Duodenal mucosa (tissue), 2 donors: Measurements from ENCODE around the gene ZNF358.

ENCODE experiments used
- H3K27ac ChIP-seq: one replicate; pipeline ENCODE4 v1.7.0; 2013; ENCODE audit warnings: low read depth, low read length
- H3K27me3 ChIP-seq, 2 donors: one replicate each; pipeline ENCODE4 v1.7.0; 2013; ENCODE audit warnings: low read length in 2 of 2, control low read depth in 1 of 2; ENCODE audit not compliant: insufficient read depth in 2 of 2, control insufficient read depth in 1 of 2
- H3K36me3 ChIP-seq, 2 donors: one replicate each; pipeline ENCODE4 v1.7.0; 2013; ENCODE audit warnings: low read length in 2 of 2, control low read depth in 1 of 2; ENCODE audit not compliant: insufficient read depth in 2 of 2, control insufficient read depth in 1 of 2
- H3K4me1 ChIP-seq, 2 donors: one replicate each; pipeline ENCODE4 v1.7.0; 2013; ENCODE audit warnings: low read length in 2 of 2, control low read depth in 1 of 2; ENCODE audit not compliant: insufficient read depth in 2 of 2, control insufficient read depth in 1 of 2
- H3K4me3 ChIP-seq, 2 donors: one replicate each; pipeline ENCODE4 v1.7.0; 2013; ENCODE audit warnings: low read length in 2 of 2, low read depth in 1 of 2
- H3K9ac ChIP-seq, 2 donors: one replicate each; pipeline ENCODE4 v1.7.0; 2013; ENCODE audit warnings: low read length in 2 of 2, low read depth in 1 of 2
- H3K9me3 ChIP-seq, 2 donors: one replicate each; pipeline ENCODE4 v1.7.0; 2013; ENCODE audit warnings: low read length in 2 of 2, control low read depth in 1 of 2; ENCODE audit not compliant: control insufficient read depth in 1 of 2

The ZNF358 gene

GRCh38 chr19:7527516-7528191, 11.8 kb downstream of the ZNF358 start:
- Histone ChIP-seq H3K9me3 (no peaks in the 10 kb centered on the region), H3K4me1 (peaks cover 10 to 11% of the 10 kb centered on the region in 2 donors), H3K36me3 (peaks cover 0 to 29% of the 10 kb centered on the region in 2 donors), H3K27ac (no peak overlapping the region), H3K9ac (no peak overlapping the region), H3K27me3 (no peaks in the 10 kb centered on the region), H3K4me3 (no peak overlapping the region)

GRCh38 chr19:7528192-7528519, 12.3 kb downstream of the ZNF358 start:
- H3K9ac ChIP-seq: no peak overlapping the region
- no peak overlapping the region for H3K4me3 ChIP-seq
- no peaks in the 10 kb centered on the region for H3K9me3 ChIP-seq
- peaks cover 6 to 9% of the 10 kb centered on the region in 2 donors for H3K4me1 ChIP-seq
- H3K27ac ChIP-seq: no peak overlapping the region
- no peaks in the 10 kb centered on the region for H3K27me3 ChIP-seq
- peaks cover 0 to 29% of the 10 kb centered on the region in 2 donors for H3K36me3 ChIP-seq

- no peak overlapping the region for H3K27ac ChIP-seq
- peaks cover 5 to 9% of the 10 kb centered on the region in 2 donors for H3K4me1 ChIP-seq
- no peaks in the 10 kb centered on the region for H3K9me3 ChIP-seq
- H3K27me3 ChIP-seq: no peaks in the 10 kb centered on the region
- no peak overlapping the region for H3K4me3 ChIP-seq
- peaks cover 0 to 29% of the 10 kb centered on the region in 2 donors for H3K36me3 ChIP-seq
- H3K9ac ChIP-seq: no peak overlapping the region
Observed at GRCh38 chr19:7528522-7529245, 12.8 kb downstream of the ZNF358 start.

- peaks cover 4 to 8% of the 10 kb centered on the region in 2 donors for H3K4me1 ChIP-seq
- H3K9me3 ChIP-seq: no peaks in the 10 kb centered on the region
- no peak overlapping the region for H3K4me3 ChIP-seq
- no peak overlapping the region for H3K27ac ChIP-seq
- H3K27me3 ChIP-seq: no peaks in the 10 kb centered on the region
- peaks cover 0 to 29% of the 10 kb centered on the region in 2 donors for H3K36me3 ChIP-seq
- H3K9ac ChIP-seq: no peak overlapping the region
Observed at GRCh38 chr19:7529246-7529600, 13.3 kb downstream of the ZNF358 start.

GRCh38 chr19:7529610-7530490, 13.9 kb downstream of the ZNF358 start:
- peaks cover 0 to 29% of the 10 kb centered on the region in 2 donors for H3K36me3 ChIP-seq
- no peak overlapping the region for H3K27ac ChIP-seq
- peaks cover 4 to 8% of the 10 kb centered on the region in 2 donors for H3K4me1 ChIP-seq
- H3K9ac ChIP-seq: no peak overlapping the region
- H3K27me3 ChIP-seq: no peaks in the 10 kb centered on the region
- H3K9me3 ChIP-seq: no peaks in the 10 kb centered on the region
- H3K4me3 ChIP-seq: no peak overlapping the region

- H3K27ac ChIP-seq: peak overlapping the region; percentile 62
- H3K4me3 ChIP-seq: peak overlapping the region; percentile 98
- H3K9ac ChIP-seq: peak overlapping the region; percentile 74 to 83
- H3K4me1 ChIP-seq: peaks cover 4 to 15% of the 10 kb centered on the region in 2 donors
- peaks cover 6 to 15% of the 10 kb centered on the region in 2 donors for H3K36me3 ChIP-seq
- no peaks in the 10 kb centered on the region for H3K9me3 ChIP-seq
- no peaks in the 10 kb centered on the region for H3K27me3 ChIP-seq
Observed at GRCh38 chr19:7533281-7533885, 17.5 kb downstream of the ZNF358 start.

GRCh38 chr19:7533925-7534480, 18.1 kb downstream of the ZNF358 start:
- Histone ChIP-seq H3K9ac (peak overlapping the region; percentile 83 to 88), H3K4me1 (peaks cover 4 to 15% of the 10 kb centered on the region in 2 donors), H3K4me3 (peak overlapping the region; percentile 98), H3K36me3 (peaks cover 6 to 14% of the 10 kb centered on the region in 2 donors), H3K9me3 (no peaks in the 10 kb centered on the region), H3K27ac (peak overlapping the region; percentile 95), H3K27me3 (no peaks in the 10 kb centered on the region)

- Histone ChIP-seq H3K36me3 (peaks cover 6 to 10% of the 10 kb centered on the region in 2 donors), H3K27me3 (no peaks in the 10 kb centered on the region), H3K4me3 (peak overlapping the region; percentile 98), H3K27ac (peak overlapping the region; percentile 95), H3K4me1 (peaks cover 4 to 15% of the 10 kb centered on the region in 2 donors), H3K9me3 (no peaks in the 10 kb centered on the region), H3K9ac (peak overlapping the region; percentile 83 to 88)
Observed at GRCh38 chr19:7534531-7535046, 18.7 kb downstream of the ZNF358 start.
